GM19023 (cell line): ENCODE measurements around the gene R3HDM2.

Source experiments
- ATAC-seq: cut with Tn5 transposase; IDR thresholded peaks from one replicate; pipeline ENCODE4 v1.9.1; 2021; ENCODE audit warnings: mild to moderate bottlenecking, moderate library complexity; ENCODE audit not compliant: unreplicated experiment

Gene R3HDM2

GRCh38 chr12:57273516-57273915, 157.3 kb downstream of the R3HDM2 start:
- ATAC-seq = no peak

- ATAC-seq = no peak
These were observed 158.3 kb downstream of the R3HDM2 start for GRCh38 chr12:57272337-57273151.

GRCh38 chr12:57270966-57271470, 159.8 kb downstream of the R3HDM2 start:
- no peak for ATAC-seq

GRCh38 chr12:57268264-57268663, 162.6 kb downstream of the R3HDM2 start:
- ATAC-seq = no peak

- ATAC-seq = no peak
These were observed 164.2 kb downstream of the R3HDM2 start for GRCh38 chr12:57266681-57267080.

GRCh38 chr12:57263096-57263495, 167.7 kb downstream of the R3HDM2 start:
- ATAC-seq = no peak

GRCh38 chr12:57262126-57262822, 168.6 kb downstream of the R3HDM2 start:
- no peak for ATAC-seq

- no peak for ATAC-seq
These were observed 169.4 kb downstream of the R3HDM2 start for GRCh38 chr12:57261428-57261865.

- ATAC-seq = no peak
These were observed 170.5 kb downstream of the R3HDM2 start for GRCh38 chr12:57260366-57260765.

GRCh38 chr12:57258977-57259970, 171.6 kb downstream of the R3HDM2 start:
- no peak for ATAC-seq

- ATAC-seq = no peak
These were observed 174.9 kb downstream of the R3HDM2 start for GRCh38 chr12:57255916-57256315.

- no peak for ATAC-seq
These were observed 176.2 kb downstream of the R3HDM2 start for GRCh38 chr12:57254506-57255280.

GRCh38 chr12:57250956-57251355, 179.9 kb downstream of the R3HDM2 start, which contains the start of gene STAC3:
Gene STAC3, minus strand, starts transcription at chr12:57251187. Its CDS starts 1,551 bp downstream, at chr12:57249636.
- no peak for ATAC-seq

GRCh38 chr12:57250541-57250940, 180.3 kb downstream of the R3HDM2 start:
- ATAC-seq = no peak

GRCh38 chr12:57248934-57249742, 181.7 kb downstream of the R3HDM2 start:
- no peak for ATAC-seq

- no peak for ATAC-seq
These were observed 183.8 kb downstream of the R3HDM2 start for GRCh38 chr12:57247041-57247440.

- ATAC-seq = no peak
These were observed 186.5 kb downstream of the R3HDM2 start for GRCh38 chr12:57244312-57244696.

- ATAC-seq = no peak
These were observed 187.1 kb downstream of the R3HDM2 start for GRCh38 chr12:57243521-57244311.
